ENCODE results near the gene EXOC6B. TPM values are rescaled to one million over a fixed set of nuclear protein-coding genes. Genes with fewer than 3 reads are reported as not detected.

The EXOC6B gene
- total RNA-seq, 4 donors from 2014 or later: 22.6 to 47.3 (median 32.5) TPM

GRCh38 chr2:72415241-72415661 is 410.6 kb downstream of the EXOC6B start:
- no peak for DNase-seq
- intact Hi-C loops (cut with DNase I): no loop called here
- Histone ChIP-seq H3K27ac (no peak overlapping the region), H3K27me3 (no peaks in the 10 kb centered on the region), H3K9me3 (no peaks in the 10 kb centered on the region), H3K4me3 (replicated peaks in 1 of 3) (no peak overlapping the region), H3K36me3 (no peaks in the 10 kb centered on the region), H3K4me1 (peaks cover 9 to 10% of the 10 kb centered on the region in 2 donors)
- TF ChIP-seq CTCF (IDR thresholded peaks at IDR 0.05) (no peak), POLR2A (IDR thresholded peaks at IDR 0.05) (no peak)
- 77 to 78% methylated on average over 2 of the region's 2 CpGs for WGBS, 2 donors

- no peaks in the 10 kb centered on the region for H3K27me3 ChIP-seq
- no peak overlapping the region for H3K27ac ChIP-seq
- no peak for DNase-seq
- WGBS, 2 donors: 47 to 51% methylated on average over 2 of the region's 2 CpGs
- H3K9me3 ChIP-seq: no peaks in the 10 kb centered on the region
- peaks cover 9 to 10% of the 10 kb centered on the region in 2 donors for H3K4me1 ChIP-seq
- intact Hi-C loops (cut with DNase I): no loop called here
- H3K4me3 ChIP-seq (replicated peaks in 1 of 3): no peak overlapping the region
- TF ChIP-seq CTCF (IDR thresholded peaks at IDR 0.05): no peak
- TF ChIP-seq POLR2A (IDR thresholded peaks at IDR 0.05): no peak
- H3K36me3 ChIP-seq: no peaks in the 10 kb centered on the region
Measured at GRCh38 chr2:72414137-72414760, 411.6 kb downstream of the EXOC6B start.

- H3K27me3 ChIP-seq: no peaks in the 10 kb centered on the region
- H3K4me1 ChIP-seq: peaks cover 9 to 10% of the 10 kb centered on the region in 2 donors
- TF ChIP-seq POLR2A (IDR thresholded peaks at IDR 0.05) (no peak), CTCF (IDR thresholded peaks at IDR 0.05) (no peak)
- H3K36me3 ChIP-seq: no peaks in the 10 kb centered on the region
- H3K9me3 ChIP-seq: no peaks in the 10 kb centered on the region
- WGBS, 2 donors: 80 to 91% methylated on average over 1 of the region's 1 CpG
- H3K4me3 ChIP-seq (replicated peaks in 1 of 3): no peak overlapping the region
- H3K27ac ChIP-seq: no peak overlapping the region
- DNase-seq: no peak
- intact Hi-C loops (cut with DNase I): no loop called here
Measured at GRCh38 chr2:72413716-72414115, 412.1 kb downstream of the EXOC6B start.

- Histone ChIP-seq H3K9me3 (no peaks in the 10 kb centered on the region), H3K4me1 (peaks cover 9 to 10% of the 10 kb centered on the region in 2 donors), H3K4me3 (replicated peaks in 1 of 3) (no peak overlapping the region), H3K36me3 (no peaks in the 10 kb centered on the region), H3K27me3 (no peaks in the 10 kb centered on the region), H3K27ac (no peak overlapping the region)
- TF ChIP-seq POLR2A (IDR thresholded peaks at IDR 0.05) (no peak), CTCF (IDR thresholded peaks at IDR 0.05) (no peak)
- no peak for DNase-seq
- 63 to 78% methylated on average over 1 of the region's 1 CpG for WGBS, 2 donors
- intact Hi-C loops (cut with DNase I): no loop called here
Measured at GRCh38 chr2:72412214-72412613, 413.6 kb downstream of the EXOC6B start.

GRCh38 chr2:72399879-72400278 is 426.0 kb downstream of the EXOC6B start:
- H3K9me3 ChIP-seq: no peaks in the 10 kb centered on the region
- no peaks in the 10 kb centered on the region for H3K4me1 ChIP-seq
- no peak overlapping the region for H3K27ac ChIP-seq
- no peak overlapping the region for H3K4me3 ChIP-seq (replicated peaks in 1 of 3)
- H3K27me3 ChIP-seq: no peaks in the 10 kb centered on the region
- H3K36me3 ChIP-seq: no peaks in the 10 kb centered on the region
- intact Hi-C loops (cut with DNase I): no loop called here
- no peak for TF ChIP-seq CTCF (IDR thresholded peaks at IDR 0.05)
- no peak for TF ChIP-seq POLR2A (IDR thresholded peaks at IDR 0.05)
- no peak for DNase-seq
